ENCODE results near the gene GSTM5.
"Not testable (repeated sequence)": the region's sequence is repeated elsewhere in the genome, so short reads cannot be mapped to it uniquely, and the experiment has no call there.

The GSTM5 gene

GRCh38 chr1:109762821-109763645 lies 51.0 kb downstream of the GSTM5 start:
- no peak for DNase-seq

- DNase-seq, result no peak
Measured at GRCh38 chr1:109763646-109764415, 51.8 kb downstream of the GSTM5 start, which contains the start of gene EPS8L3. TSS of gene EPS8L3 (minus strand) at chr1:109763923. CDS start at chr1:109761749, 2,174 bp downstream.

DNA sequence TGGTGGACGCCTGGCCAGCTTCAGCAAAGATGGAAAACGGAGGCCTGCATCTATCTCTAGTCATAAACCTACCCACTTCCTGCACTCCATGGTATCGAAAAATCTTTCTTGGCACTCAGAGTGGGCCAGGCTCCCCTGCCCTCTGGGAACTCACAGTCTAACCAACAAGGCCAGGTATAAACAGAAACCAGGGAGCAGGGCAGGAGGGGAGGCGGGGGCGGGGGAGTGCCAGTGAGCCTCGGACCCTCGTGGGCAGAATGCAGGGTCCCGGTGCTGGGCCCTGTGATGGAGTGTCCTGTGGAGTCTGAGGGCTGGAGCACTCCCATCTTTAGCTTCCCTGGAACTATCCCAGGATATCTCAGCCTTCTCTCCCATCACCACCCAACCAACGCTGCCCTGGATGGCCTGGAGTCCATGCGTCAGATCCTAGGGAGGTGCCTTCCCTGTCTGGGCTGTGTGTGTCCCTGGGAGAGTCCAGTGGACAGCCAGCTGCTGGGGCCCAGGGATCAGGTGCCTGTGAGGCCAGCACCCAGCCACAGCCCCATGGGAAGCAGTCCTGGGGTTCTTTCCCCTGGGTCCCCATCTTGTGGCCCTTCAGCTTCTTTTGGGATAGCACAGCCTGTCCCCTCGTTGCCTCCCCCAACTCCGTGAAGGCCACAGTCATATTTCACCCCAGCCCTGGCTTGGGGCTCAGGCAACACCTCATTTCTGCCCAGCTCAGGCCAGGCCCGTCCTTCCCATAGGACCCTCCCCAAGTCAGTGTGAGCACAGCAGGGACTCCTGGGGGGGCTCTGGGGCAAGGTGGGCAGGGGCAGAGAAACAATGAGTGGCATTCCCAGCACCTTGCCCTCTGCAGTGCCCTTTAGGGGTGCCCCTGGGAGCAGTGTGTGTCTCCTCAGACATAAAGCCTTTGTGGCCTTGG lies 52.8 kb downstream of the GSTM5 start:
- no peak for DNase-seq

DNA sequence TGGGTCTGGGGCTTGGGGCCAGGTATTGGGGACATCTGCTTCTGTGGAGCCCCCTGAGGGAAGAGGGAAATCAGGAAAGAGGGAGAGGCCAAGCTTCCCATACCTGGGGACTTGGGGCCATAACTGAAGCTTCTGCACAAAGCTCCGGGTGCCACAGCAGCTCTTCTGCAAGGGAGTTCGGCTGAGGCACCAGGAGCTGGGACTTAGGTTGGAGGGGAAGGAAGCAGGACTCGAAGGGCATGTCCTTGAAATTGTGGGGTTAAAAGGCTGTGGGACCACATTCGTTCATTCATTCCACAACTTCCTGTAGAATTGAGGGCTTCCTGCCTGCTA lies 53.4 kb downstream of the GSTM5 start:
- DNase-seq, result no peak

DNA sequence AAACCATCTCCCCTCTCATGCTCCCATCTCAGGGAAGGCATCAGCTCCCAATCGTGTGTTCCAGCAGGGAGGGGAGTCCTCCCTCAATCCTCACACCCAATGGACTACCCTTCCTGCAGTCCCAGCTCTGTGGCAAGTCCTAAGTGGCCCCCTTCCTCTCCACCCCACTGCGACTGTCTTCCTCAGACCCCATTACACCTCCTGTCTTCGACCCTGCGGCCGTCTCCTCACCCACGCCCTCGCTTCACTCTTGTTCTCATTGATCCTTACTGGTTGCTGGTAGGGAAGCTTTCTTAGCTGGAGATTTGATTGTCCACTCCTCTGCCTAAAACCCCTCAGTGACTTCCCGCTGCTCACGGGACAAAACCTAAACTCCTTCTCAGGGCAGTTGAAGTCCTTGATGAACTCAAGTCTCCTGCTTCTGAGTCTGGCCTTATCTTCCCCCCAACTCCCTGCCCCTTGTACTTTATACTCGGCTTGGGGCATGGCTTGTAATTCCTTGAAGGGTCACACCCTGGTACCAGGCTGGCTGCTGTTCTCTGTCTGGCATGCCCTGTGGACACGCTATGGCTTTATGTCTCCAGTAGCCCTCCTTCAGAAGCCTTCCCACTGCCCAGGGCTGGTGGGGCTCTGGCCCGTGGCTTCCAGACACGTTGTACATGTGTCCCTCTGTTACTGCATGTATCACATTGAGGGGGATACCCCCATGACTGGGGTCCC lies 54.0 kb downstream of the GSTM5 start:
- no peak for DNase-seq

GRCh38 chr1:109766991-109767636 lies 55.1 kb downstream of the GSTM5 start:
- not testable (repeated sequence) for DNase-seq
